Brain microvascular endothelial cell (primary cell): ENCODE measurements around the gene CST5.
A peak's percentile ranks its signal among the peaks of the same experiment; 100 is the strongest.
"Not testable (repeated sequence)": the region's sequence is repeated elsewhere in the genome, so short reads cannot be mapped to it uniquely, and the experiment has no call there.

Experiments
- DNase-seq: peaks from one replicate; pipeline ENCODE4 v3.0.0-alpha.2; 2020
- H3K27ac ChIP-seq: fragments of 250-450 bp; sonication (Bioruptor Pico); 2 replicates; pipeline ENCODE4 v1.5.1; 2020; ENCODE audit warnings: mild to moderate bottlenecking, moderate library complexity
- H3K27me3 ChIP-seq: fragments of 250-450 bp; sonication (Bioruptor Pico); replicated peaks from 2 replicates; pipeline ENCODE4 v1.5.1; 2020; ENCODE audit warnings: mild to moderate bottlenecking
- H3K36me3 ChIP-seq: fragments of 250-450 bp; sonication (Bioruptor Pico); replicated peaks from 2 replicates; pipeline ENCODE4 v1.5.1; 2020; ENCODE audit warnings: mild to moderate bottlenecking
- H3K4me3 ChIP-seq: 2 replicates; pipeline ENCODE4 v1.5.1; 2011; ENCODE audit warnings: low read depth, mild to moderate bottlenecking, control low read depth, low read length, moderate library complexity
- CTCF ChIP-seq: IDR thresholded peaks from 2 replicates; pipeline ENCODE4 v1.5.1; 2011; ENCODE audit warnings: low read depth, mild to moderate bottlenecking, moderate library complexity, low read length, control low read depth, inconsistent platforms; ENCODE audit errors: missing control alignments
- in situ Hi-C: cut with HindIII; loops from 2 replicates; pipeline ENCODE4 v1.10.0; 2017; ENCODE audit warnings: low sequenced_read_pairs, low pct_ligation_motif_present

Gene CST5

GRCh38 chr20:23856736-23857135, 22.8 kb downstream of the CST5 start:
- H3K27ac ChIP-seq: no peak overlapping the region
- TF ChIP-seq CTCF: no peak
- no peaks in the 10 kb centered on the region for H3K36me3 ChIP-seq
- no peak overlapping the region for H3K4me3 ChIP-seq
- DNase-seq: no peak
- in situ Hi-C loops: no loop called here
- H3K27me3 ChIP-seq: no peaks in the 10 kb centered on the region

GRCh38 chr20:23856226-23856625, 23.3 kb downstream of the CST5 start:
- in situ Hi-C loops: no loop called here
- no peak overlapping the region for H3K4me3 ChIP-seq
- no peaks in the 10 kb centered on the region for H3K36me3 ChIP-seq
- no peaks in the 10 kb centered on the region for H3K27me3 ChIP-seq
- no peak for TF ChIP-seq CTCF
- no peak for DNase-seq
- no peak overlapping the region for H3K27ac ChIP-seq

GRCh38 chr20:23841693-23842092, 37.9 kb downstream of the CST5 start:
- Histone ChIP-seq H3K27me3 (no peaks in the 10 kb centered on the region), H3K4me3 (no peak overlapping the region), H3K36me3 (no peaks in the 10 kb centered on the region), H3K27ac (no peak overlapping the region)
- DNase-seq: no peak
- in situ Hi-C loops: no loop called here
- TF ChIP-seq CTCF: no peak

- no peak overlapping the region for H3K4me3 ChIP-seq
- no peaks in the 10 kb centered on the region for H3K27me3 ChIP-seq
- no peak for DNase-seq
- in situ Hi-C loops: no loop called here
- H3K36me3 ChIP-seq: no peaks in the 10 kb centered on the region
- TF ChIP-seq CTCF: no peak
- H3K27ac ChIP-seq: no peak overlapping the region
Measured at GRCh38 chr20:23835716-23836115, 43.8 kb downstream of the CST5 start.

- in situ Hi-C loops: no loop called here
- TF ChIP-seq CTCF: no peak
- Histone ChIP-seq H3K36me3 (no peaks in the 10 kb centered on the region), H3K27ac (no peak overlapping the region), H3K4me3 (no peak overlapping the region), H3K27me3 (no peaks in the 10 kb centered on the region)
- DNase-seq: no peak
Measured at GRCh38 chr20:23832775-23833513, 46.6 kb downstream of the CST5 start.

GRCh38 chr20:23831961-23832360, 47.6 kb downstream of the CST5 start:
- H3K4me3 ChIP-seq, H3K27me3 ChIP-seq, H3K36me3 ChIP-seq, in situ Hi-C loops, H3K27ac ChIP-seq: not testable (repeated sequence)
- DNase-seq: peak; percentile 86
